ENCODE results near the gene LSM2.
"Not testable (repeated sequence)": the region's sequence is repeated elsewhere in the genome, so short reads cannot be mapped to it uniquely, and the experiment has no call there.

The LSM2 gene

DNA sequence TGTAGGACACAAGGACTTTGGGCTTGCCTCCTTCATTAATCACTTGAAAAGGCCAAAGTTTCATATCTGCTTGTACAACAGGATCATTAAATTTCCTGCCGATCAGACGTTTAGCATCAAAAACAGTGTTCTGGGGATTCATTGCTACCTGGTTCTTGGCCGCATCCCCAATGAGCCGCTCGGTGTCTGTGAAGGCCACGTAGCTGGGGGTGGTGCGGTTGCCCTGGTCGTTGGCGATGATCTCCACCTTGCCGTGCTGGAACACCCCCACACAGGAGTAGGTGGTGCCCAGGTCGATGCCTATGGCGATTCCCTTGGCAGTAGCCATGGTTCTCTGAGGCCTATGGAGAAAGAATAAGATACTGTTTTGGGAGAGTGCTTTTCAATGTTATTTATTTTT lies 4.9 kb upstream of the LSM2 start:
- Histone ChIP-seq H2AFZ (ENCODE audit: low read length) (no peak overlapping the region), H3K9me3 (replicated peaks; ENCODE audit: insufficient read depth, low read length) (no peaks in the 10 kb centered on the region), H3F3A (ENCODE audit: insufficient read depth, low read length) (no peaks in the 10 kb centered on the region; the same call in 1 of the 2 replicates), H3K9ac (ENCODE audit: low read length) (no peak overlapping the region), H3K4me2 (ENCODE audit: low read depth, low read length) (peak overlapping the region; percentile 33; the same call in 1 of the 2 replicates), H3K27me3 (replicated peaks; ENCODE audit: insufficient read depth, low read length) (no peaks in the 10 kb centered on the region), H4K20me1 (ENCODE audit: insufficient read depth, low read length) (no peaks in the 10 kb centered on the region), H3K4me3 (ENCODE audit: low read length) (no peak overlapping the region), H3K27ac (ENCODE audit: low read length) (no peak overlapping the region), H3K36me3 (replicated peaks; ENCODE audit: insufficient read depth, low read length) (no peaks in the 10 kb centered on the region), H3K9me2 (replicated peaks; ENCODE audit: insufficient read depth, low read length) (no peaks in the 10 kb centered on the region), H3K79me2 (ENCODE audit: low read length) (peaks cover under 1% of the 10 kb centered on the region; the same call in 1 of the 2 replicates), H3K4me1 (ENCODE audit: low read length) (peaks cover 22% of the 10 kb centered on the region)
- no peak for DNase-seq
- TF ChIP-seq, protein P1, sequence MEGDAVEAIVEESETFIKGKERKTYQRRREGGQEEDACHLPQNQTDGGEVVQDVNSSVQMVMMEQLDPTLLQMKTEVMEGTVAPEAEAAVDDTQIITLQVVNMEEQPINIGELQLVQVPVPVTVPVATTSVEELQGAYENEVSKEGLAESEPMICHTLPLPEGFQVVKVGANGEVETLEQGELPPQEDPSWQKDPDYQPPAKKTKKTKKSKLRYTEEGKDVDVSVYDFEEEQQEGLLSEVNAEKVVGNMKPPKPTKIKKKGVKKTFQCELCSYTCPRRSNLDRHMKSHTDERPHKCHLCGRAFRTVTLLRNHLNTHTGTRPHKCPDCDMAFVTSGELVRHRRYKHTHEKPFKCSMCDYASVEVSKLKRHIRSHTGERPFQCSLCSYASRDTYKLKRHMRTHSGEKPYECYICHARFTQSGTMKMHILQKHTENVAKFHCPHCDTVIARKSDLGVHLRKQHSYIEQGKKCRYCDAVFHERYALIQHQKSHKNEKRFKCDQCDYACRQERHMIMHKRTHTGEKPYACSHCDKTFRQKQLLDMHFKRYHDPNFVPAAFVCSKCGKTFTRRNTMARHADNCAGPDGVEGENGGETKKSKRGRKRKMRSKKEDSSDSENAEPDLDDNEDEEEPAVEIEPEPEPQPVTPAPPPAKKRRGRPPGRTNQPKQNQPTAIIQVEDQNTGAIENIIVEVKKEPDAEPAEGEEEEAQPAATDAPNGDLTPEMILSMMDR (IDR thresholded peaks at IDR 0.05; ENCODE audit: low read length), result no peak
- TF ChIP-seq EZH2 (optimal IDR thresholded peaks at IDR 0.05; ENCODE audit: low read depth, low read length), result no peak
- no peak for TF ChIP-seq EZH2phosphoT487 (IDR thresholded peaks at IDR 0.05; ENCODE audit: low read length)

DNA sequence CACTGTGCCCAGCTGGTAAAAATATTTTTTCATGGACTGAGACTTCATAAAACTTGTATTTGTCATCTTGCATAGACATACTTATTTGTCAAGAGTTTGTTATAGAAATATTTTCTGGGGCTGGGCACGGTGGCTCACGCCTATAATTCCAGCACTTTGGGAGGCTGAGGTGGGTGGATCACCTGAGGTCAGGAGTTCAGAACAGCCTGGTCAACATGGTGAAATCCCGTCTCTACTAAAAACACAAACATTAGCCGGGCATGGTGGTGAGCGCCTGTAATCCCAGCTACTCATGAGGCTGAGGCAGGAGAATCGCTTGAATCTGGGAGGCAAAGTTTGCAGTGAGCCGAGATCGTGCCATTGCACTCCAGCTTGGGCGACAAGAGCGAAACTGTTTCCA lies 1.8 kb upstream of the LSM2 start:
- not testable (repeated sequence) for H3K36me3 ChIP-seq (replicated peaks; ENCODE audit: insufficient read depth, low read length)

DNA sequence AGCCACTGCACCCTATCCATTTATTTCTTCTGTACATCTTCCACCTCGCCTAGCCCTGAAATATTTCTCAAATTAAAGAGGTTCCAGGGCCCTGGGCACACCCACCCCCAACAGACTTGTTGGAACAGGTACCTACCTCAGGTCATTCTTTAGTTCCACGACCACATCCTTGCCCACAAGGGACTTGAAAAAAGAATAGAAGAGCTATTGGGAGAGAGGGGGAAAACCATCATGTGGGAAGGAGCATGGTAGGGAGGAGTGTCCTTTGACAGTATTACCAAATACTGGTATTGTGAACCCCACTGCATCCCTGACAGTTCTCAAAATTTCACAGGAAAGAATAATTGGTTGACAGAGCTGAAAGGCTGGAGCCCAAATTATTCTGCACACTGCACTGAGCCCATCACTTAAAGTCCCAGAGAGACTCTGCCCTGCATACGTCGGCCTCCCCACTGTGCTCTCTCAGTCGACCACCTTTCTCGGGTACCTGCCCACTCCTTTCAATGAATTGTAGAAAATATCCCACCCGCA lies 762 bp downstream of the LSM2 start:
- H3K4me1 ChIP-seq (ENCODE audit: low read length), result peaks cover 5% of the 10 kb centered on the region; the same call in 1 of the 2 replicates
- peaks cover 40% of the 10 kb centered on the region for H3K79me2 ChIP-seq (ENCODE audit: low read length)
- peak overlapping the region; percentile 81 for H3K9ac ChIP-seq (ENCODE audit: low read length)
- no peak for TF ChIP-seq EZH2phosphoT487 (IDR thresholded peaks at IDR 0.05; ENCODE audit: low read length)
- TF ChIP-seq EZH2 (optimal IDR thresholded peaks at IDR 0.05; ENCODE audit: low read depth, low read length), result no peak
- TF ChIP-seq, protein P1 (IDR thresholded peaks at IDR 0.05; ENCODE audit: low read length), result no peak
- peak overlapping the region; percentile 77; the same call in 1 of the 2 replicates for H3K27ac ChIP-seq (ENCODE audit: low read length)
- peak overlapping the region; percentile 32 for H2AFZ ChIP-seq (ENCODE audit: low read length)
- no peaks in the 10 kb centered on the region for H3K36me3 ChIP-seq (replicated peaks; ENCODE audit: insufficient read depth, low read length)
- no peaks in the 10 kb centered on the region for H4K20me1 ChIP-seq (ENCODE audit: insufficient read depth, low read length)
- DNase-seq, result no peak
- H3K4me3 ChIP-seq (ENCODE audit: low read length), result peak overlapping the region; percentile 73
- H3K9me2 ChIP-seq (replicated peaks; ENCODE audit: insufficient read depth, low read length), result no peaks in the 10 kb centered on the region
- H3K9me3 ChIP-seq (replicated peaks; ENCODE audit: insufficient read depth, low read length), result no peaks in the 10 kb centered on the region
- H3K4me2 ChIP-seq (ENCODE audit: low read depth, low read length), result peak overlapping the region; percentile 73
- H3K27me3 ChIP-seq (replicated peaks; ENCODE audit: insufficient read depth, low read length), result no peaks in the 10 kb centered on the region
- H3F3A ChIP-seq (ENCODE audit: insufficient read depth, low read length), result no peaks in the 10 kb centered on the region

More for the DNA sequence above, 1.8 kb upstream of the LSM2 start:
- H3K27ac ChIP-seq (ENCODE audit: low read length); H2AFZ ChIP-seq (ENCODE audit: low read length); H3K9me3 ChIP-seq (replicated peaks; ENCODE audit: insufficient read depth, low read length); H3K27me3 ChIP-seq (replicated peaks; ENCODE audit: insufficient read depth, low read length); H3K4me3 ChIP-seq (ENCODE audit: low read length); H4K20me1 ChIP-seq (ENCODE audit: insufficient read depth, low read length); H3K4me2 ChIP-seq (ENCODE audit: low read depth, low read length); DNase-seq; H3K9me2 ChIP-seq (replicated peaks; ENCODE audit: insufficient read depth, low read length); H3K9ac ChIP-seq (ENCODE audit: low read length); H3F3A ChIP-seq (ENCODE audit: insufficient read depth, low read length): not testable (repeated sequence)
- H3K4me1 ChIP-seq (ENCODE audit: low read length), result peaks cover 23% of the 10 kb centered on the region
- H3K79me2 ChIP-seq (ENCODE audit: low read length), result peaks cover 27% of the 10 kb centered on the region

DNA sequence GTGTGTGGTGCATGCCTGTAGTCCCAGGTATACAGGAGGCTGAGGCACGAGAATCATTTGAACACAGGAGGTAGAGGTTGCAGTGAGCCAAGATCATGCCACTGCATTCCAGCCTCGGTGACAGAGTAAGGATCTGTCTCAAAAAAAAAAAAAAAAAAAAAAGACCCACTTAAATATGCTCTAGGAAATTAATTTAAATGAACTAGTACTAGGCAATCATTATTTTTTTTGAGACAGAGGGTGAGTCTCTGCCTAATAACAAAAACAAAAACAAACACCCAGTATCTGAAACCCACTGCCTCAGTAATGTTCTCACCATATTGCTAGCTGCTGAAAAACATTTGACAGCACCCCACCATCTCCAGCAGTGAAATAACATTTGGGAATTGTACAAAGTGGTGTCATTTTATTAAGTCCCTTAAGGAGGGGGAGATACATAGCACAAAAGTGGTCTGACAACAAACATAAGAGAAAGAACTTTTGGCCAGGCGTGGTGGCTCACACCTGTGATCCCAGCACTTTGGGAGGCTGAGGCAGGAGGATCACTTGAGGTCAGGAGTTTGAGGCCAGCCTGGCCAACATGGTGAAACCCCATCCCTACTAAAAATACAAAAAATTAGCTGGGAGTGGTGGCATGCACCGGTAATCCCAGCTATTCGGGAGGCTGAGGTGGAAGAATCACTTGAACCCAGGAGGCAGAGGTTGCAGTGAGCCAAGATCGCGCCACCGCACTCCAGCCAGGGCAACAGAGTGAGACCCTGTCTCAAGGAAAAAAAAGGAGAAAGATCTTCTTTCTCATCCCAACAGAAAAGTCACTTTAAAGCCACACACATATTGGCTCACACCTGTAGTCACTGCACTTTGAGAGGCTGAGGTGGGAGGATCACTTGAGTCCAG lies 5.5 kb downstream of the LSM2 start:
- H3K4me3 ChIP-seq (ENCODE audit: low read length); H3K9ac ChIP-seq (ENCODE audit: low read length); DNase-seq; H3K9me2 ChIP-seq (replicated peaks; ENCODE audit: insufficient read depth, low read length); H2AFZ ChIP-seq (ENCODE audit: low read length); H3K9me3 ChIP-seq (replicated peaks; ENCODE audit: insufficient read depth, low read length); H3K4me2 ChIP-seq (ENCODE audit: low read depth, low read length); H3K36me3 ChIP-seq (replicated peaks; ENCODE audit: insufficient read depth, low read length); H4K20me1 ChIP-seq (ENCODE audit: insufficient read depth, low read length); H3K27ac ChIP-seq (ENCODE audit: low read length); H3K4me1 ChIP-seq (ENCODE audit: low read length); H3K27me3 ChIP-seq (replicated peaks; ENCODE audit: insufficient read depth, low read length): not testable (repeated sequence)
- Histone ChIP-seq H3F3A (ENCODE audit: insufficient read depth, low read length) (peaks cover 11% of the 10 kb centered on the region), H3K79me2 (ENCODE audit: low read length) (peaks cover 36% of the 10 kb centered on the region)
